Measurements from ENCODE around the gene ZNF574. TPM values are rescaled to one million over a fixed set of nuclear protein-coding genes. Genes with fewer than 3 reads are reported as not detected.

The ZNF574 gene
- total RNA-seq, 1 experiment from 2014 or later: 15.7 TPM

GRCh38 chr19:42078538-42079275 is 2.7 kb downstream of the ZNF574 start:
- Histone ChIP-seq H3K27ac (ENCODE audit: low read length) (no peak overlapping the region), H3K4me1 (ENCODE audit: control insufficient read depth, insufficient read depth, low read length) (no peaks in the 10 kb centered on the region; the same call in 1 of the 2 replicates), H3K4me3 (ENCODE audit: low read depth in 2 of 2, low read length in 2 of 2) (no peak overlapping the region), H3K36me3 (ENCODE audit: control insufficient read depth, insufficient read depth, low read length) (peaks cover 2% of the 10 kb centered on the region; the same call in 1 of the 2 replicates), H3K27me3 (ENCODE audit: control insufficient read depth, insufficient read depth, low read length) (no peaks in the 10 kb centered on the region), H3K9me3 (ENCODE audit: control insufficient read depth, insufficient read depth, low read depth, low read length) (no peaks in the 10 kb centered on the region)
- no peak for ATAC-seq
- intact Hi-C loops (cut with micrococcal nuclease; ENCODE audit: unreplicated experiment) (no loop called here), in situ Hi-C loops (cut with HindIII; ENCODE audit: low pct_unique_long_range_greater_than_20kb, low sequenced_read_pairs) (no loop called here)
- TF ChIP-seq SIN3A (IDR thresholded peaks at IDR 0.05; ENCODE audit: borderline replicate concordance, insufficient read depth, low read depth, low read length): no peak
- TF ChIP-seq POLR2AphosphoS5 (IDR thresholded peaks at IDR 0.05; ENCODE audit: low read depth, low read length): no peak
- no peak for TF ChIP-seq CTCF (IDR thresholded peaks at IDR 0.05)
- TF ChIP-seq REST (IDR thresholded peaks at IDR 0.05; ENCODE audit: insufficient read depth in 1 of 2, low read depth in 2 of 2, low read length in 1 of 2): no peak
- no peak for TF ChIP-seq TCF7L2 (IDR thresholded peaks at IDR 0.05; ENCODE audit: low read depth, low read length)
- CTCF ChIA-PET: no interaction called here
- DNase-seq (ENCODE audit: low read depth, low spot score): no peak
- no TSS peak for BruUV-seq (replicated peaks)
- POLR2A ChIA-PET: interaction anchor here (0.5 kb wide), 1 partner anchor 230 kb away, joined by 10 read pairs; no protein-coding TSS in a partner anchor

- DNase-seq (ENCODE audit: low read depth, low spot score) (no peak), ATAC-seq (no peak)
- Histone ChIP-seq H3K4me3 (ENCODE audit: low read depth in 2 of 2, low read length in 2 of 2) (no peak overlapping the region), H3K36me3 (ENCODE audit: control insufficient read depth, insufficient read depth, low read length) (peaks cover 2% of the 10 kb centered on the region; the same call in 1 of the 2 replicates), H3K4me1 (ENCODE audit: control insufficient read depth, insufficient read depth, low read length) (no peaks in the 10 kb centered on the region; the same call in 1 of the 2 replicates), H3K27ac (ENCODE audit: low read length) (no peak overlapping the region), H3K27me3 (ENCODE audit: control insufficient read depth, insufficient read depth, low read length) (no peaks in the 10 kb centered on the region), H3K9me3 (ENCODE audit: control insufficient read depth, insufficient read depth, low read depth, low read length) (no peaks in the 10 kb centered on the region)
- CTCF ChIA-PET: no interaction called here
- POLR2A ChIA-PET: no interaction called here
- in situ Hi-C loops (cut with HindIII; ENCODE audit: low pct_unique_long_range_greater_than_20kb, low sequenced_read_pairs): no loop called here
- intact Hi-C loops (cut with micrococcal nuclease; ENCODE audit: unreplicated experiment): no loop called here
- TF ChIP-seq POLR2AphosphoS5 (IDR thresholded peaks at IDR 0.05; ENCODE audit: low read depth, low read length): no peak
- no peak for TF ChIP-seq TCF7L2 (IDR thresholded peaks at IDR 0.05; ENCODE audit: low read depth, low read length)
- no peak for TF ChIP-seq CTCF (IDR thresholded peaks at IDR 0.05)
- TF ChIP-seq SIN3A (IDR thresholded peaks at IDR 0.05; ENCODE audit: borderline replicate concordance, insufficient read depth, low read depth, low read length): no peak
- no peak for TF ChIP-seq REST (IDR thresholded peaks at IDR 0.05; ENCODE audit: insufficient read depth in 1 of 2, low read depth in 2 of 2, low read length in 1 of 2)
- BruUV-seq (replicated peaks): no TSS peak
Measured at GRCh38 chr19:42079276-42079669, 3.3 kb downstream of the ZNF574 start.
